Osteocyte (in vitro differentiated cells): ENCODE data around the gene IQCH. TPM values are rescaled to one million over a fixed set of nuclear protein-coding genes. Genes with fewer than 3 reads are reported as not detected.
A peak's percentile ranks its signal among the peaks of the same experiment; 100 is the strongest.

Source experiments
- DNase-seq: peaks from one replicate; pipeline ENCODE4 v3.0.0; 2021; ENCODE audit warnings: mixed read lengths; ENCODE audit not compliant: unreplicated experiment; ENCODE audit errors: extremely low spot score
- H3K27ac Mint-ChIP-seq: one replicate; pipeline ENCODE4 v1.8.0; 2021; ENCODE audit warnings: mild to moderate bottlenecking, mixed read lengths; ENCODE audit not compliant: unreplicated experiment
- H3K27me3 Mint-ChIP-seq: one replicate; pipeline ENCODE4 v1.8.0; 2021; ENCODE audit warnings: mixed read lengths; ENCODE audit not compliant: unreplicated experiment
- H3K36me3 Mint-ChIP-seq: one replicate; pipeline ENCODE4 v1.8.0; 2021; ENCODE audit warnings: mixed read lengths; ENCODE audit not compliant: unreplicated experiment
- H3K4me1 Mint-ChIP-seq: one replicate; pipeline ENCODE4 v1.8.0; 2021; ENCODE audit warnings: mixed read lengths; ENCODE audit not compliant: unreplicated experiment
- H3K4me3 Mint-ChIP-seq: one replicate; pipeline ENCODE4 v1.8.0; 2021; ENCODE audit warnings: mild to moderate bottlenecking, moderate library complexity, mixed read lengths; ENCODE audit not compliant: unreplicated experiment
- H3K9me3 Mint-ChIP-seq: one replicate; pipeline ENCODE4 v1.8.0; 2021; ENCODE audit warnings: mixed read lengths; ENCODE audit not compliant: unreplicated experiment
- CTCF ChIP-seq: fragments of 200-600 bp; sonication (generic); IDR thresholded peaks from 2 replicates; pipeline ENCODE4 v1.5.0; 2021; ENCODE audit warnings: antibody characterized with exemption, mild to moderate bottlenecking, moderate library complexity
- total RNA-seq: library from RNA; stranded (reverse); gene quantifications from 2 replicates; pipeline ENCODE4 v1.2.1, GENCODE V29; 2021

Gene IQCH
- total RNA-seq, 1 donor from 2014 or later: 2.0 TPM

DNA sequence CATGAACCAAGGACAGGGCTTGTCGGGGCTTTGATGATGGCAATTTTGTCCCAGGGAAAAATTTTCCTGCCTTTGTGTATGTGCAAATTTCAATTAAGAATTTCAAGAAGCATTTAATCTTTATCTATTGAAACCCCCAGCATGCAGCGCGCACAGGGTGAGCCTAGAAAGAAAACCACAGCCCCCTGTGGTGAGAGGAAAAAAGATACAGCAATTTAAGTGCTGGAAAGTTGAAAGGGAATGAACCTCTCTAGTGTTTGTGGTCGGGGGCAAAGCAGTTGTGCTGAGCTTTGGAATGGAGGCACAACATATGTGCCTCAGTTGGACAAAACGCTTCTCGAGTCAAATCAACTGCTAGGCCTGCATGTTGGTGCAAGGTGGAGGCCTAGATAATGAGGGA is 154.6 kb downstream of the IQCH start:
- H3K27me3 Mint-ChIP-seq: peaks cover 8% of the 10 kb centered on the region
- peaks cover 37% of the 10 kb centered on the region for H3K4me1 Mint-ChIP-seq
- no peak overlapping the region for H3K27ac Mint-ChIP-seq
- no peaks in the 10 kb centered on the region for H3K36me3 Mint-ChIP-seq
- no peak for TF ChIP-seq CTCF
- no peak for DNase-seq
- no peaks in the 10 kb centered on the region for H3K9me3 Mint-ChIP-seq
- H3K4me3 Mint-ChIP-seq: no peak overlapping the region

DNA sequence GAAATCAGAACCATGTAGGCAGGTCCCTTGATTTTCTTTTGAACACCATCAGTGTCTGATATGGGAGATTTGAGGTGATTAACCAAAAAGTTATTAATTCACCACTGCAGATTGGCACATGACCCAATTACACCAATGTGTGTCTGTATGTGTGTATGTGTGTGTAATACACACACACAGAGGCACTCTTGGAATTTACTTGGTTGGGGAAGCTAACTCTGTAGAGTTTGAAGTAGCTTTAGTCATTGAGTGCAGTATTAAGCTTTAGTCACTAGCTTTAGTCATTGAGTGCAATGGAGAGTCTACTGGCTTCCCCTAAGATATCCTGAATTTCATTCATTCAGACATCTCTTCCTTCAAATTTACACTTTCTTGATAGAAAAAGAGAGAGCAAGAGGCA is 156.9 kb downstream of the IQCH start:
- no peak overlapping the region for H3K27ac Mint-ChIP-seq
- DNase-seq: no peak
- no peaks in the 10 kb centered on the region for H3K27me3 Mint-ChIP-seq
- H3K4me3 Mint-ChIP-seq: no peak overlapping the region
- H3K9me3 Mint-ChIP-seq: no peaks in the 10 kb centered on the region
- H3K4me1 Mint-ChIP-seq: peaks cover 48% of the 10 kb centered on the region
- no peaks in the 10 kb centered on the region for H3K36me3 Mint-ChIP-seq
- no peak for TF ChIP-seq CTCF

DNA sequence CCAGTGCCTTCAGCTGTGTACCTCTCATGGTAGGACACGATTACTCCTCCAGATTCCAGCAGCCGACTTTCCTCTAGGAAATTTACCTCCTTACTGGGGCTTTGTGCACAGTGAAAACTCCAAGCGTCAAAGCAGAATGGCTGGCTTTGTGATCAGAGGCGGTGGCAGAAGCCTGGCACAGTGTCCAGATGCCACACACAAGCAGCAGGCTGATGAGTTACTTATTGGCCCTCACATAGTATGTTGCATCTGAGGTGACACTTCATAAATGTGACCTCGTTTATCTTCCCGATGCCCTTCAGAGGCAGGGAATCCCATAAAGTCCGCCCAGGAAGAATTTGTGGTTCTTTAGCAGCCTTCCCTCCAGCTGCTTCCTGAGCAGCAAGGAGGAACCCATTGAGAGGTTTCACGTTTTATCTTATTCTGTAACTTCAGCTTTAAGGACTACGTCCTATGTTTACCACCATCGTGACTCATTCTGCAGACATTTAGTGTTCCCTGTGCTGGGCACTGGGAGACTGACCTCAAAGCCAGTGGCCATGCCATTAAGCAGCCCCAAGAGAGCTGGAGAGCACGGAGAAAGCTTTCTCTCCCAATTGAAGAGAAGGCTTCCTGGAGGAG is 159.3 kb downstream of the IQCH start:
- Mint-ChIP-seq H3K27ac (peak overlapping the region; percentile 75), H3K4me1 (peaks cover 46% of the 10 kb centered on the region), H3K4me3 (peak overlapping the region; percentile 30), H3K36me3 (no peaks in the 10 kb centered on the region), H3K9me3 (no peaks in the 10 kb centered on the region), H3K27me3 (no peaks in the 10 kb centered on the region)
- TF ChIP-seq CTCF: no peak
- no peak for DNase-seq

- DNase-seq: no peak
- no peaks in the 10 kb centered on the region for H3K9me3 Mint-ChIP-seq
- no peaks in the 10 kb centered on the region for H3K36me3 Mint-ChIP-seq
These were observed 160.6 kb downstream of the IQCH start for GRCh38 chr15:67415181-67415580.

DNA sequence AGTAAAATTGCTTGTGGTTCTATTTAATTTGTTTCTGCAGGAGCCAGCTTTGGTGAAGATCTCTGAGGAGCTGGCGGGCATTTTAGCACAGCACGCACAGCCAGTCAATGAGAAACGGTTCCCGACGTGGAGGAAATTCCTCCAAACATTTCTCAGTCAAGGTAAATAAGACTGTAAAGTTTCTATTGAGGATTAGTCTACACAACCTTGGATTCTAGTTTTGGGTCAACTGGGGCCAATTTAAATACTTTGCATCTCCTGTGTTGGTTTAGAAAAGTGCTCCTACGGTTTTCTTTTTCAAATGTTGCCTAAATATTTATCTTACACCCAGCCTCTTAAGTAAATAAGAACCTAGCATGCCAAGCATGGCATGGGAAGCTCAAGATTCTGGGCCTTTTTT is 162.3 kb downstream of the IQCH start:
- H3K36me3 Mint-ChIP-seq: no peaks in the 10 kb centered on the region
- H3K27ac Mint-ChIP-seq: peak overlapping the region; percentile 65
- no peak for TF ChIP-seq CTCF
- H3K27me3 Mint-ChIP-seq: no peaks in the 10 kb centered on the region
- H3K4me1 Mint-ChIP-seq: peaks cover 41% of the 10 kb centered on the region
- H3K4me3 Mint-ChIP-seq: peak overlapping the region; percentile 8
- DNase-seq: no peak
- no peaks in the 10 kb centered on the region for H3K9me3 Mint-ChIP-seq

More at GRCh38 chr15:67415181-67415580, 160.6 kb downstream of the IQCH start:
- TF ChIP-seq CTCF: no peak
- Mint-ChIP-seq H3K27ac (peak overlapping the region; percentile 44), H3K4me1 (peaks cover 41% of the 10 kb centered on the region), H3K4me3 (no peak overlapping the region), H3K27me3 (no peaks in the 10 kb centered on the region)
